Endothelial cell of umbilical vein (primary cell): ENCODE data around the gene CXADR. TPM values are rescaled to one million over a fixed set of nuclear protein-coding genes. Genes with fewer than 3 reads are reported as not detected.

Source experiments
- BruUV-seq: library from RNA; stranded (reverse); fragments of 400-500 nt; replicated peaks from 2 replicates; lab custom pipeline; 2021; lab: Mats Ljungman, UMichigan
- CTCF ChIA-PET: fragments of 300-600, 350-600 bp; sonication (Branson Sonifier 250); formaldehyde crosslinking; loops from one replicate; lab custom pipeline; 2021; ENCODE audit warnings: antibody characterized with exemption, inconsistent platforms; lab: Charles Lee
- POLR2A ChIA-PET: fragments of 300-600, 350-600 bp; sonication (Branson Sonifier 250); formaldehyde crosslinking; loops from one replicate; lab custom pipeline; 2021; ENCODE audit warnings: antibody characterized with exemption, inconsistent platforms; lab: Charles Lee
- DNase-seq: peaks from one replicate; pipeline ENCODE4 v3.0.0-alpha.2; 2011; ENCODE audit warnings: low read depth, low spot score
- FAIRE-seq: peaks from 2 replicates; lab custom pipeline; 2011; peaks lifted over from hg19 to GRCh38; lab: Jason Lieb, UNC
- H2AFZ ChIP-seq: 2 replicates; pipeline ENCODE4 v1.6.0; 2012; ENCODE audit warnings: low read depth, low read length, control low read depth, inconsistent platforms
- H3K27ac ChIP-seq: 2 replicates; pipeline ENCODE4 v1.5.1; 2011; ENCODE audit warnings: low read depth, mild to moderate bottlenecking, control low read depth, low read length, moderate library complexity; ENCODE audit not compliant: insufficient read depth
- H3K27me3 ChIP-seq, 2 experiments: 2 replicates each; pipeline versions ENCODE4 v1.6.0 to v1.6.1; 2011; ENCODE audit warnings: low read length in 2 of 2, mixed read lengths in 1 of 2; ENCODE audit not compliant: control insufficient read depth in 2 of 2, insufficient read depth in 2 of 2
- H3K36me3 ChIP-seq, 2 experiments: 2 replicates in 1 of 2; 3 replicates in 1 of 2; pipeline ENCODE4 v1.5.1; 2011; ENCODE audit warnings: low read length in 2 of 2, mild to moderate bottlenecking in 1 of 2, moderate library complexity in 1 of 2; ENCODE audit not compliant: control insufficient read depth in 2 of 2, insufficient read depth in 2 of 2; ENCODE audit errors: extremely low read depth in 1 of 2
- H3K4me1 ChIP-seq: 3 replicates; pipeline ENCODE4 v1.5.1; 2011; ENCODE audit warnings: mild to moderate bottlenecking, low read length; ENCODE audit not compliant: control insufficient read depth, insufficient read depth; ENCODE audit errors: extremely low read depth
- H3K4me2 ChIP-seq: 2 replicates; pipeline ENCODE4 v1.6.1; 2011; ENCODE audit warnings: low read length, control low read depth, mixed read lengths; ENCODE audit not compliant: insufficient read depth
- H3K4me3 ChIP-seq, 3 experiments: fragments of 200-600 bp in 1 of 3; sonication (generic), shearing (Covaris generic) in 1 of 3; replicated peaks in 1 of 3; 2 replicates each; pipeline ENCODE4 v1.5.1; 2011 to 2016; ENCODE audit warnings: control low read depth in 3 of 3, low read length in 3 of 3, mild to moderate bottlenecking in 2 of 3, inconsistent platforms in 1 of 3, low read depth in 1 of 3, moderate library complexity in 1 of 3; ENCODE audit not compliant: insufficient read depth in 1 of 3
- H3K79me2 ChIP-seq: 2 replicates; pipeline ENCODE4 v1.6.0; 2012; ENCODE audit warnings: low read length, inconsistent platforms; ENCODE audit not compliant: control insufficient read depth, insufficient read depth
- H3K9ac ChIP-seq: replicated peaks from 2 replicates; pipeline ENCODE3; 2011; ENCODE audit warnings: low read length, control low read depth; ENCODE audit not compliant: insufficient read depth; ENCODE audit errors: extremely low read depth
- H3K9me1 ChIP-seq: replicated peaks from 3 replicates; pipeline ENCODE4 v1.6.0; 2011; ENCODE audit warnings: mild to moderate bottlenecking, low read length; ENCODE audit not compliant: control insufficient read depth, insufficient read depth; ENCODE audit errors: extremely low read depth
- H3K9me3 ChIP-seq: replicated peaks from 2 replicates; pipeline ENCODE4 v1.5.1; 2012; ENCODE audit warnings: low read length, inconsistent platforms; ENCODE audit not compliant: control insufficient read depth, insufficient read depth
- H4K20me1 ChIP-seq: replicated peaks from 2 replicates; pipeline ENCODE3; 2011; ENCODE audit warnings: mild to moderate bottlenecking, low read length; ENCODE audit not compliant: control insufficient read depth, insufficient read depth; ENCODE audit errors: extremely low read depth
- EZH2 ChIP-seq: IDR thresholded peaks from 2 replicates; pipeline ENCODE4 v1.6.1; 2012; ENCODE audit warnings: borderline replicate concordance, low read depth, mild to moderate bottlenecking, moderate library complexity, low read length, inconsistent platforms; ENCODE audit not compliant: severe bottlenecking
- GATA2 ChIP-seq: IDR thresholded peaks from 2 replicates; pipeline ENCODE4 v1.7.0; 2011; ENCODE audit warnings: low read depth, mild to moderate bottlenecking, moderate library complexity, mixed read lengths, low read length; ENCODE audit not compliant: insufficient read length, insufficient read depth
- JUN ChIP-seq: IDR thresholded peaks from 2 replicates; pipeline ENCODE4 v1.6.1; 2011; ENCODE audit warnings: borderline replicate concordance, low read depth; ENCODE audit not compliant: insufficient read length, insufficient read depth
- MYC ChIP-seq: IDR thresholded peaks from one replicate; pipeline ENCODE4 v1.6.1; 2011; ENCODE audit warnings: mild to moderate bottlenecking, low read depth, low read length
- POLR2A ChIP-seq: IDR thresholded peaks from 2 replicates; pipeline ENCODE4 v1.6.1; 2012; ENCODE audit warnings: low read depth, mild to moderate bottlenecking, control low read depth, low read length
- POLR2AphosphoS5 ChIP-seq: IDR thresholded peaks from 2 replicates; pipeline ENCODE4 v1.6.1; 2012; ENCODE audit warnings: low read depth, mild to moderate bottlenecking, control low read depth, low read length, moderate library complexity; ENCODE audit not compliant: insufficient read depth
- dilution Hi-C: fragments of 300-500 bp; cut with MboI; formaldehyde crosslinking; loops from one replicate; pipeline ENCODE4 v1.15.0; 2019; ENCODE audit warnings: low sequenced_read_pairs; ENCODE audit not compliant: extremely low pct_ligation_motif_present
- intact Hi-C: fragments of 100-400 bp; cut with micrococcal nuclease; formaldehyde crosslinking; loops from one replicate; pipeline ENCODE4 v1.10.0; 2022
- polyA plus RNA-seq, 4 experiments: library from polyadenylated mRNA; depleted of rRNA in 3 of 4; stranded (reverse) in 3 of 4; unstranded in 1 of 4; fragments of >200 nt; gene quantifications; 2 replicates each; pipeline versions ENCODE4 v1.2.1 to v1.2.3, GENCODE V29; 2011 to 2012; ENCODE audit warnings: missing spikeins in 1 of 4
- total RNA-seq: library from RNA; stranded (reverse); gene quantifications from 2 replicates; pipeline ENCODE4 v1.2.3, GENCODE V29; 2021
- TF ChIP-seq, protein P1 (sequence below), 2 donors: IDR thresholded peaks; 1 replicate in 1 of 2; 2 replicates in 1 of 2; pipeline ENCODE4 v1.5.1; 2011; ENCODE audit warnings: low read length in 2 of 2, mild to moderate bottlenecking in 2 of 2, moderate library complexity in 2 of 2, control low read depth in 1 of 2, inconsistent platforms in 1 of 2, low read depth in 1 of 2; ENCODE audit not compliant: insufficient read depth in 1 of 2; ENCODE audit errors: extremely low read depth in 1 of 2

Gene CXADR
- total and polyA plus RNA-seq, 2 donors (not counting 3 experiments of a cell fraction or from before 2014, with no cell fraction given) = 3.2 to 12.2 TPM

DNA sequence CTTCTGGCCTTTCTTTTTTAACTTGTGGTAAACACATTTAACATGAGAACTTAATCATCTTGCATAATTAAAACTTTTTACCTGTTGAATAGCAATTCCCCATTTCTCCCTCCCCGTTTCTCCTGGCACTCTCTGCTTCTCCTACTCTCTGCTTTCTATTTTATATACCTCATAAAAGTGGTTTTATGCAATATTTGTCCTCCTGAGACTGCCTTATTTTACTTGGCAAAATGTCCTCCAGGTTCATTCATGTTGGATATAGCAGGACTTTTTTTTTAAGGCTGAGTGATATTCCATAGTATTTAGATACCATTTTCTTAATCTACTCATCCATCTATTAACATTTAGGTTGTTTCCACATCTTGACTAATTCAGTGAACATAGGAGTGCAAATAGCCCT lies 64.9 kb downstream of the CXADR start:
- dilution Hi-C loops = no loop called here
- Histone ChIP-seq H3K9ac (no peak overlapping the region), H3K27ac (no peak overlapping the region), H3K79me2 (no peaks in the 10 kb centered on the region), H3K9me3 (no peaks in the 10 kb centered on the region), H3K9me1 (no peaks in the 10 kb centered on the region), H2AFZ (no peak overlapping the region), H3K27me3 (peaks cover 0 to 5% of the 10 kb centered on the region in 2 experiments), H3K4me2 (no peak overlapping the region), H3K4me3 (no peak overlapping the region), H3K36me3 (no peaks in the 10 kb centered on the region), H3K4me1 (no peaks in the 10 kb centered on the region), H4K20me1 (no peaks in the 10 kb centered on the region)
- ChIA-PET CTCF (no interaction called here), POLR2A (no interaction called here)
- no peak for FAIRE-seq
- TF ChIP-seq POLR2AphosphoS5 = no peak
- TF ChIP-seq EZH2 = no peak
- TF ChIP-seq GATA2 = no peak
- TF ChIP-seq JUN = no peak
- TF ChIP-seq POLR2A = no peak
- intact Hi-C loops = no loop called here
- no TSS peak for BruUV-seq
- no peak for DNase-seq

DNA sequence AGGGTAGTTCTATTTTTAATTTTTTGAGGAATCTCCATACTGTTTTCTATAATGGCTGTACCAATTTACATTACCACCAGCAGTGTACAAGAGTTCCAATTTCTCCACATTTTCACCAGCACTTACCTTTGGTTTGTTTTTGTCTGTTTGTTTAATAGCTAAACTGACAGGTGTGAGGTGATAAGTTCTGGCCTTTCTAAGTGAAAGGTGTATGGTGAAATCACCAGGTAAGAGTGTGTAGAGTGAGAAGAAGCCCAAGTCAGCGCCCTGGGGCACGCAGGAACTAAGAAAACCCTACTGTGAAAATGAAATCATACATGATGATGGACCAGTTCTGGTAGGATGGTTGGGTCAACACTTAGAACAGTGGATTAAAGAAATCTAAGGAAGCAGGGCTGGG lies 65.3 kb downstream of the CXADR start:
- dilution Hi-C loops = no loop called here
- H3K9ac ChIP-seq = no peak overlapping the region
- H3K4me3 ChIP-seq = no peak overlapping the region
- DNase-seq = no peak
- peaks cover 0 to 5% of the 10 kb centered on the region in 2 experiments for H3K27me3 ChIP-seq
- no peaks in the 10 kb centered on the region for H3K36me3 ChIP-seq
- FAIRE-seq = no peak
- BruUV-seq = no TSS peak
- no peak overlapping the region for H3K4me2 ChIP-seq
- H3K9me3 ChIP-seq = no peaks in the 10 kb centered on the region
- no peak overlapping the region for H3K27ac ChIP-seq
- no peak overlapping the region for H2AFZ ChIP-seq
- intact Hi-C loops = no loop called here
- no peaks in the 10 kb centered on the region for H4K20me1 ChIP-seq
- TF ChIP-seq EZH2 (no peak), GATA2 (no peak), MYC (no peak)
- TF ChIP-seq, protein P1, sequence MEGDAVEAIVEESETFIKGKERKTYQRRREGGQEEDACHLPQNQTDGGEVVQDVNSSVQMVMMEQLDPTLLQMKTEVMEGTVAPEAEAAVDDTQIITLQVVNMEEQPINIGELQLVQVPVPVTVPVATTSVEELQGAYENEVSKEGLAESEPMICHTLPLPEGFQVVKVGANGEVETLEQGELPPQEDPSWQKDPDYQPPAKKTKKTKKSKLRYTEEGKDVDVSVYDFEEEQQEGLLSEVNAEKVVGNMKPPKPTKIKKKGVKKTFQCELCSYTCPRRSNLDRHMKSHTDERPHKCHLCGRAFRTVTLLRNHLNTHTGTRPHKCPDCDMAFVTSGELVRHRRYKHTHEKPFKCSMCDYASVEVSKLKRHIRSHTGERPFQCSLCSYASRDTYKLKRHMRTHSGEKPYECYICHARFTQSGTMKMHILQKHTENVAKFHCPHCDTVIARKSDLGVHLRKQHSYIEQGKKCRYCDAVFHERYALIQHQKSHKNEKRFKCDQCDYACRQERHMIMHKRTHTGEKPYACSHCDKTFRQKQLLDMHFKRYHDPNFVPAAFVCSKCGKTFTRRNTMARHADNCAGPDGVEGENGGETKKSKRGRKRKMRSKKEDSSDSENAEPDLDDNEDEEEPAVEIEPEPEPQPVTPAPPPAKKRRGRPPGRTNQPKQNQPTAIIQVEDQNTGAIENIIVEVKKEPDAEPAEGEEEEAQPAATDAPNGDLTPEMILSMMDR (IDR thresholded peaks at IDR 0.05; ENCODE audit: extremely low read depth in 1 of 2, insufficient read depth in 1 of 2, low read depth in 1 of 2, low read length in 2 of 2) = no peak
- ChIA-PET POLR2A (no interaction called here), CTCF (no interaction called here)
- no peaks in the 10 kb centered on the region for H3K9me1 ChIP-seq
- no peaks in the 10 kb centered on the region for H3K4me1 ChIP-seq
- no peaks in the 10 kb centered on the region for H3K79me2 ChIP-seq
